Heart left ventricle (tissue), 16 donors: ENCODE measurements around the gene CLK4. TPM values are rescaled to one million over a fixed set of nuclear protein-coding genes. Genes with fewer than 3 reads are reported as not detected.

ENCODE experiments used
- ATAC-seq, 4 donors: fragments of 200-7000 bp; cut with Tn5 transposase; one replicate each; pipeline ENCODE4 v1.9.1; 2020 to 2022; ENCODE audit warnings: moderate library complexity in 4 of 4, mild to moderate bottlenecking in 3 of 4, moderate number of reproducible peaks in 1 of 4
- DNase-seq, 5 donors: peaks; one replicate each; pipeline ENCODE4 v3.0.0-alpha.2; 2020
- H3K27ac ChIP-seq, 12 donors: fragments of 200-600 bp; sonication (generic) in 4 of 12; one replicate each; pipeline versions ENCODE4 v1.5.0 to v1.8.0; 2016 to 2022; ENCODE audit warnings: mild to moderate bottlenecking in 2 of 12
- H3K27me3 ChIP-seq, 9 donors: fragments of 200-600 bp; sonication (generic) in 2 of 9; one replicate each; pipeline versions ENCODE4 v1.5.1 to v1.8.0; 2016 to 2022; ENCODE audit warnings: mild to moderate bottlenecking in 3 of 9
- H3K36me3 ChIP-seq, 9 donors: fragments of 200-600 bp; sonication (generic) in 2 of 9; one replicate each; pipeline versions ENCODE4 v1.5.0 to v1.8.0; 2018 to 2022; ENCODE audit warnings: mild to moderate bottlenecking in 2 of 9
- H3K4me1 ChIP-seq, 12 donors: fragments of 200-600 bp; sonication (generic) in 4 of 12; one replicate each; pipeline versions ENCODE4 v1.5.0 to v1.8.0; 2016 to 2022; ENCODE audit warnings: mild to moderate bottlenecking in 3 of 12
- H3K4me3 ChIP-seq, 12 donors: fragments of 200-600 bp; sonication (generic) in 4 of 12; one replicate each; pipeline versions ENCODE4 v1.5.0 to v1.8.0; 2017 to 2022; ENCODE audit warnings: mild to moderate bottlenecking in 9 of 12, moderate library complexity in 4 of 12
- H3K9me3 ChIP-seq, 12 donors: fragments of 200-600 bp; sonication (generic) in 4 of 12; one replicate each; pipeline versions ENCODE4 v1.5.0 to v1.8.0; 2016 to 2022; ENCODE audit warnings: mild to moderate bottlenecking in 1 of 12
- CTCF ChIP-seq, 12 donors: fragments of 200-600 bp; sonication (generic) in 4 of 12; IDR thresholded peaks; one replicate each; pipeline versions ENCODE4 v1.5.0 to v1.8.0; 2018 to 2022; ENCODE audit warnings: antibody characterized with exemption in 12 of 12, mild to moderate bottlenecking in 5 of 12
- POLR2A ChIP-seq, 2 donors: fragments of 450-650 bp; IDR thresholded peaks; one replicate each; pipeline ENCODE4 v1.6.1; 2017; ENCODE audit warnings: antibody characterized with exemption in 2 of 2, mild to moderate bottlenecking in 2 of 2, moderate library complexity in 2 of 2
- WGBS, 4 donors: extraction: QIAGEN DNeasy Blood & Tissue Kit in 2 of 4; methylation state at CpG; one replicate each; pipeline versions ENCODE4 v1.1.5 to v1.1.7; 2013 to 2018; 5-methylcytosine and 5-hydroxymethylcytosine counted together
- intact Hi-C, 10 donors: fragments of 100-400 bp; cut with DNase I; formaldehyde crosslinking; loops; one replicate each; pipeline versions ENCODE4 v1.11.1 to v1.14.2; 2022
- polyA plus RNA-seq, 2 donors: library from polyadenylated mRNA; stranded (reverse); fragments of 200-250 nt; gene quantifications; one replicate each; pipeline ENCODE4 v1.2.3, GENCODE V29; 2013
- total RNA-seq, 9 donors: library from RNA; depleted of rRNA in 2 of 9; stranded (reverse); fragments of >200 nt in 2 of 9; fragmentation: NEBNext Ultra II Directional in 3 of 9; extraction: Animal tissue kit (Norgen Biotek cat#: 25700) in 3 of 9; gene quantifications; one replicate each; pipeline versions ENCODE4 v1.1.0 to v1.2.4, GENCODE V29; 2016 to 2023
- donor health status: ischemic (EF 13 %, LVEDD 7.1; RV severe dilation, severe dysfunction).
- donor health status: healthy with polysubstance abuse.
- donor health status: DM: no; HTN: yes; CAD: no.
- donor health status: DM: no; HTN: no; CAD: no.
- donor health status: ischemic (EF 25% LVEDD 6.9; RV normal size, moderate dysfunction).
- donor health status: ischemic (EF 25% LVEDD 5.7; RV mildly dilated, moderate dysfunction).
- donor health status: healthy.
- donor health status: DM: yes; HTN: yes; CAD: no.
- donor health status: ischemic (EF 35%, LVEDD 5.7; RV mildly dilated, moderate dysfunction).
- donor health status: nonischemic (EF 11% LVEDD 7.7; RV severe dilation, severe dysfunction).
- donor health status: DM: yes; HTN: yes; CAD: no.
- donor health status: PGD.
- donor health status: ischemic (EF 29% LVEDD 5.4; RV normal size, mild dysfunction).
- donor health status: nonischemic (EF 23%, LVEDD 6.1; RV moderate dilation, normal function).

CLK4 gene
- total and polyA plus RNA-seq, 11 donors, result 5.2 to 24.0 (median 16.3) TPM

DNA sequence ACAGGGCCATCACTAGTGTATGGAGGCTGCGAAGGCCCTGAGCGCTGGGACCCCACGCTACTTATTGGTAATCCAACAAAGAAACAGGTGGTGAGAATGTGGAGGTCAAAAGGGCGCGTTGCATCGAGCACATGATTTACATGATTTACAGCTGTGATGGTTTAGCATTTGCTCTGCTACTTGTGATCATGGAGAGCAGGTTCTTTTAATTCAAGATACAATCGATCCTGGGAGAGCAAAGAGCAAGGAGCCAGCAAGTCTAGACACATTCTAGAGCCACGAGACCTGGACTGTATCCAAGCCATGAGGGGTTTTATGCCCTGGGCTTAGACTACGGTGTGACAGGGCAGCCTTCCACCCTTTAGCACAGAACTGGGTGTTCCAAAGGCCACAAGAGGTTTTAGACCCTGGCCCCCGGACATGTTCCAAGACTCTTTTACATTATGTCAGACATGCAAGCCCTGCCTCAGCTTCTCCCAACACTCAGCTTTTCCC, 47.0 kb upstream of the CLK4 start:
- H3K4me3 ChIP-seq, result no peak overlapping the region
- peaks cover 0 to 2% (median 0%) of the 10 kb centered on the region in 9 donors for H3K27me3 ChIP-seq
- no peak for ATAC-seq
- H3K27ac ChIP-seq, result no peak overlapping the region
- no peaks in the 10 kb centered on the region for H3K4me1 ChIP-seq
- no peak for TF ChIP-seq POLR2A (IDR thresholded peaks at IDR 0.05)
- TF ChIP-seq CTCF (IDR thresholded peaks at IDR 0.05), result no peak
- intact Hi-C loops, result no loop called here
- H3K36me3 ChIP-seq, result no peaks in the 10 kb centered on the region
- no peaks in the 10 kb centered on the region for H3K9me3 ChIP-seq
- 70 to 78% (median 73%) methylated on average over 10 of the region's 10 CpGs for WGBS, 4 donors
- DNase-seq, result no peak

DNA sequence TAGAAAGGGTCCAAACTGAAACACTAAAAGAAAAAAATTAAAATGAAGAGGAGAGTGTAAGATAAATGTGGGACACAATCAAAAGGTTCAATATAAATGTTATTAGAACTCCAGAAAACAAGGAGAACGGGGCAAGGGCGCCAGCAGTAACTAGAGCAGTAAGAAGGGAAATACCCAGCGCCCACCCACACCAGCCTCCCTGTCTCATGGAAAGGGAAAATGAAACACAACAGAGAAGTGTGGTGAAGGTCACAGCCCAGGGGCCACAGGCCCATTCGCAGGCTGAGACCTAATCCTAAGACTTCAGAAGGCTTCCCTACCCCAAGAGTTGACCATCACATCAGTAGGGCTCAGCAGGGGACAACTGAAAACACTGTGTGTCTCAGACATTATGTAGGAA, 45.8 kb upstream of the CLK4 start:
- H3K4me3 ChIP-seq, result no peak overlapping the region
- TF ChIP-seq POLR2A (IDR thresholded peaks at IDR 0.05) (no peak), CTCF (IDR thresholded peaks at IDR 0.05) (no peak)
- H3K4me1 ChIP-seq, result no peaks in the 10 kb centered on the region
- no peaks in the 10 kb centered on the region for H3K36me3 ChIP-seq
- no peaks in the 10 kb centered on the region for H3K9me3 ChIP-seq
- intact Hi-C loops, result no loop called here
- peaks cover 0 to 3% (median 0%) of the 10 kb centered on the region in 9 donors for H3K27me3 ChIP-seq
- ATAC-seq (no peak), DNase-seq (no peak)
- WGBS, 4 donors, result 75 to 87% (median 87%) methylated on average over 4 of the region's 4 CpGs
- no peak overlapping the region for H3K27ac ChIP-seq

DNA sequence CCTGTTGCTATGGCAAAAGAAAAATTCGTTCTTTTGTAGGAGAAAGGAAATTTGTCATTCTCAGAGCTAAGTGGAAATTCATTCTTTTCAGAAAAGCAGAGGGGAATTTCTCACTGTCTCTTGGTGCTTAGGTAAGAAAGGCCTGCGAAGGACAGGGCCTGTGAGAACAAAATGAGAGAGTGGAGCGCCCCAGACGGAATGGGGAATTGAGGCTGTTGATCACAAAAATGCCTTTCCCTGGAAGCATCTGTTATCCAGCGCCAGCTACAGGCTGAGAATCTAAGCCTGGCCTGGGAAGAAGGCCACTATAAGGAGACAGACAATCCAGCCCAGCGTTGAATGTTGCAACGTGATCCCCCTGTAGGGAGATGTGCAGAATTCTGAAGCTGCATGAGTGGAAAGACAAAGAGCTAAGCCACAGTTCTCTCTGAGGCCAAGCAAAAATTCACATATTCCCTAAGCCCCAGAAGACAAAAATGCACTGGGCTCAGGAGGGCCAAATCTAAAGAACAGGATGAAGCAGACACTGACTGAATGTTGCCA, 44.8 kb upstream of the CLK4 start:
- DNase-seq (no peak), ATAC-seq (no peak)
- peaks cover 0 to 3% (median 0%) of the 10 kb centered on the region in 9 donors for H3K27me3 ChIP-seq
- H3K4me3 ChIP-seq, result no peak overlapping the region
- TF ChIP-seq CTCF (IDR thresholded peaks at IDR 0.05), result peak in 1 of 12 donors; percentile 12
- no peak for TF ChIP-seq POLR2A (IDR thresholded peaks at IDR 0.05)
- intact Hi-C loops, result no loop called here
- H3K4me1 ChIP-seq, result no peaks in the 10 kb centered on the region
- no peak overlapping the region for H3K27ac ChIP-seq
- 58 to 71% (median 67%) methylated on average over 7 of the region's 7 CpGs for WGBS, 4 donors
- no peaks in the 10 kb centered on the region for H3K36me3 ChIP-seq
- H3K9me3 ChIP-seq, result no peaks in the 10 kb centered on the region

GRCh38 chr5:178670351-178670885, 43.6 kb upstream of the CLK4 start:
- intact Hi-C loops, result no loop called here
- ATAC-seq (no peak), DNase-seq (no peak)
- H3K4me1 ChIP-seq, result no peaks in the 10 kb centered on the region
- WGBS, 4 donors, result 87 to 92% (median 91%) methylated on average over 10 of the region's 10 CpGs
- H3K27ac ChIP-seq, result no peak overlapping the region
- no peak overlapping the region for H3K4me3 ChIP-seq
- no peaks in the 10 kb centered on the region for H3K36me3 ChIP-seq
- H3K9me3 ChIP-seq, result no peaks in the 10 kb centered on the region
- TF ChIP-seq CTCF (IDR thresholded peaks at IDR 0.05) (no peak), POLR2A (IDR thresholded peaks at IDR 0.05) (no peak)
- H3K27me3 ChIP-seq, result peaks cover 0 to 3% (median 0%) of the 10 kb centered on the region in 9 donors
